SKM-1 (cell line): ENCODE results near the gene OR10G2.

Experiments
- DNase-seq: peaks from one replicate; lab custom pipeline; 2025; ENCODE audit not compliant: unreplicated experiment; lab: John Stamatoyannopoulos, UW

OR10G2 gene

GRCh38 chr14:21589317-21589716 is 45.4 kb downstream of the OR10G2 start:
- no peak for DNase-seq
